Measurements from ENCODE around the gene NTM. TPM values are rescaled to one million over a fixed set of nuclear protein-coding genes. Genes with fewer than 3 reads are reported as not detected.

The NTM gene
- total and polyA plus RNA-seq, 7 donors: 0.07 to 1.1 (median 0.22) TPM; not detected in 2

DNA sequence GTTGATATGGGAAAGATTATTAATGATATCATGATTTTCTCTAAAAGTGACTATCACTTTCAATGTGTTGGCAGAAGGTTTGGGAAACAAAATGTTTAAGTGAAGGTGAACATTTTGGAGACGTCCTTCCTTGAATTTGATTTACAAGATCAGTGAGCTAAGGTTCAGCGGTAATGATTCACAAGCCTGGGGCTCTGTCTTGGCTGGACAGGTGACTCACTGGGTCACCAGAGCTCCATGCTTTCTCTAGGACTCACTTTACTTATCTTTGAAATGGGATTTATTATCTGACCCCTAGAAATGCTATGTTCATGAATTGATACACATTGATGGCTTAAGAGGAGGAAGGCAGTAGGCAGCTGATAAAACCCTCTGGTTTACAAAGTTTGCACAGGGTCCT lies 437.5 kb downstream of the NTM start:
- 69 to 76% (median 71%) methylated on average over 2 of the region's 2 CpGs for WGBS, 3 donors
- no peak for DNase-seq
- intact Hi-C loops (cut with DNase I): no loop called here
- ATAC-seq: no peak
- Histone ChIP-seq H3K4me3 (no peak overlapping the region), H3K36me3 (ENCODE audit: insufficient read depth in 1 of 2, low read depth in 1 of 2) (no peaks in the 10 kb centered on the region), H3K9me3 (no peaks in the 10 kb centered on the region), H3K4me1 (no peaks in the 10 kb centered on the region), H3K27me3 (ENCODE audit: insufficient read depth in 3 of 3, low read length in 2 of 3) (no peaks in the 10 kb centered on the region), H3K27ac (no peak overlapping the region)
- TF ChIP-seq, protein P1, sequence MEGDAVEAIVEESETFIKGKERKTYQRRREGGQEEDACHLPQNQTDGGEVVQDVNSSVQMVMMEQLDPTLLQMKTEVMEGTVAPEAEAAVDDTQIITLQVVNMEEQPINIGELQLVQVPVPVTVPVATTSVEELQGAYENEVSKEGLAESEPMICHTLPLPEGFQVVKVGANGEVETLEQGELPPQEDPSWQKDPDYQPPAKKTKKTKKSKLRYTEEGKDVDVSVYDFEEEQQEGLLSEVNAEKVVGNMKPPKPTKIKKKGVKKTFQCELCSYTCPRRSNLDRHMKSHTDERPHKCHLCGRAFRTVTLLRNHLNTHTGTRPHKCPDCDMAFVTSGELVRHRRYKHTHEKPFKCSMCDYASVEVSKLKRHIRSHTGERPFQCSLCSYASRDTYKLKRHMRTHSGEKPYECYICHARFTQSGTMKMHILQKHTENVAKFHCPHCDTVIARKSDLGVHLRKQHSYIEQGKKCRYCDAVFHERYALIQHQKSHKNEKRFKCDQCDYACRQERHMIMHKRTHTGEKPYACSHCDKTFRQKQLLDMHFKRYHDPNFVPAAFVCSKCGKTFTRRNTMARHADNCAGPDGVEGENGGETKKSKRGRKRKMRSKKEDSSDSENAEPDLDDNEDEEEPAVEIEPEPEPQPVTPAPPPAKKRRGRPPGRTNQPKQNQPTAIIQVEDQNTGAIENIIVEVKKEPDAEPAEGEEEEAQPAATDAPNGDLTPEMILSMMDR (IDR thresholded peaks at IDR 0.05): no peak

DNA sequence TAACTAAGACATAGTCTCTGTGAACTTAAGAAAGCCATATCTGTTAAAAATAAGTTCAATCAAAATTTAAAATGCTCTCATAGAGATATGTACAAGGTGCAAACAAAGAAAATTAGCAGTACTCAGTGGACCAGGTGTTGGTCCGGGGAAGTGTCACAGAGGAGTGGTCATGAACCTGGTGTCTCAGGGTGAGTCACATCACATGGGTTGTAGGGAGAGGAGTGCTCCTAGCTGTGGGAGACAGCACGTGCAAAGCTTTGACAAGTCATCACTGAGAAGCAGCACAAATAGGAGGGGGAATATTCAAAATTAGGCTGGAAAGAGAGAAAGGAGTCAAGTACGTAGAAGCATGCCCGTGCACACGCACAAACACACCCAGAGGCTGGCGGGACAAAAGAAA lies 438.1 kb downstream of the NTM start:
- no peaks in the 10 kb centered on the region for H3K4me1 ChIP-seq
- no peak overlapping the region for H3K4me3 ChIP-seq
- TF ChIP-seq, protein P1 (IDR thresholded peaks at IDR 0.05): no peak
- no peaks in the 10 kb centered on the region for H3K27me3 ChIP-seq (ENCODE audit: insufficient read depth in 3 of 3, low read length in 2 of 3)
- H3K36me3 ChIP-seq (ENCODE audit: insufficient read depth in 1 of 2, low read depth in 1 of 2): no peaks in the 10 kb centered on the region
- intact Hi-C loops (cut with DNase I): no loop called here
- no peak for DNase-seq
- no peaks in the 10 kb centered on the region for H3K9me3 ChIP-seq
- H3K27ac ChIP-seq: no peak overlapping the region
- 70 to 76% (median 72%) methylated on average over 6 of the region's 6 CpGs for WGBS, 3 donors
- ATAC-seq: no peak

DNA sequence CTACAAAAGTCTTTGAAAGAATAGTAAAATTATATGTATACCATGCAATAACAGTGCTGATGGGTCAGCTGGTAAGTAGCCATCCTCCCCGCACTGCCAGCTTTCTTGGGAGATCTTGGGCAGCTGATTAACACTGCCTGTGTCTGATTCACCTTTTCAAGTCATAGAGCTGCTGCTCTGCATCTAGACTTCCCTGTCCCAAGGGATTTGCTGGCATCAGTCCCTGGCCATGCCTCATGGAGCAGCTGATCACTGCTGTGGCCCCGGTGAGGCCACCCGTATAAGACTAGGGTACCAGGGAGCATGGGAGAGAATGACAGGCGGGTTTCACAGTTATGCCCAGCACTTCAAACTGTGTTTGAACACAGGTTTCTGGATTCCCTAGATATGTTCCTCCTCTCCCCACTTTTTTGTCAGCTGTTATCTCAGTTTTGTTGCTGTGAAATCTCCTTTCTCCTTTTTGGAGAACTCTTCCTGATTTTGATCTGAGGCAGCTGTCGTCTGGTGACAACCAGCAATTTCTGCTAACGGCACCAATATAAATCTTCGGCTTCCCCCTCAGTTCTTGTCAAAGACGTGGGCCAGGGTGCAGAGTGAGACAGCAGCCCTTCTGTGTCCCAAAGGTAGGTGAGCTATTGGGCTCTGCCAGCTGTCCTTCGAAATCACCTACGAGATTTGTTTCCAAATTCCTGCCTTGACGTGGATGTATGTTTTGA lies 438.9 kb downstream of the NTM start:
- H3K4me1 ChIP-seq: no peaks in the 10 kb centered on the region
- TF ChIP-seq, protein P1 (IDR thresholded peaks at IDR 0.05): no peak
- intact Hi-C loops (cut with DNase I): no loop called here
- ATAC-seq (no peak), DNase-seq (no peak)
- H3K27ac ChIP-seq: no peak overlapping the region
- H3K4me3 ChIP-seq: no peak overlapping the region
- H3K27me3 ChIP-seq (ENCODE audit: insufficient read depth in 3 of 3, low read length in 2 of 3): no peaks in the 10 kb centered on the region
- WGBS, 3 donors: 32 to 42% (median 35%) methylated on average over 11 of the region's 11 CpGs
- H3K36me3 ChIP-seq (ENCODE audit: insufficient read depth in 1 of 2, low read depth in 1 of 2): no peaks in the 10 kb centered on the region
- no peaks in the 10 kb centered on the region for H3K9me3 ChIP-seq

DNA sequence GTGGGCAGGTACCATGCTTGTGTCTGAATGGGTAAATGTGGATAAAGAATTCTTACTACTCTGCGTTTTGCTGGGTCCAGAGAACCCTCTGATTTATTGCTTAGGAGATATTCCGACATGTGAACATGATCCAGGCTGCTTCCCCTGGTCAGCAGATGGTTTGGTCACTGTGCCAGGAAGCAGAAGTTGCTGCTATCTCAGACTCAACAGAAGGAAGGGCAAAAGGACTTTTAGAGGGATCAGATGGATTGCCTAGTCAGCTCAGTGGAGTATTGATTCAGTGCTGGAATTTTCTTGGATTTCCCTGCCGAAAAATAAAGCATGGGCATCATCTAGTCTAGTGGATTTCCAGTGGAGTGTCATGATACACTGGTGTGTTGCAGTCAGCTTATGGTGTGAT lies 440.1 kb downstream of the NTM start:
- H3K4me3 ChIP-seq: no peak overlapping the region
- no peaks in the 10 kb centered on the region for H3K4me1 ChIP-seq
- no peaks in the 10 kb centered on the region for H3K27me3 ChIP-seq (ENCODE audit: insufficient read depth in 3 of 3, low read length in 2 of 3)
- intact Hi-C loops (cut with DNase I): no loop called here
- H3K27ac ChIP-seq: no peak overlapping the region
- 27 to 31% (median 30%) methylated on average over 3 of the region's 3 CpGs for WGBS, 3 donors
- no peaks in the 10 kb centered on the region for H3K9me3 ChIP-seq
- TF ChIP-seq, protein P1 (IDR thresholded peaks at IDR 0.05): no peak
- H3K36me3 ChIP-seq (ENCODE audit: insufficient read depth in 1 of 2, low read depth in 1 of 2): no peaks in the 10 kb centered on the region
- DNase-seq (no peak), ATAC-seq (no peak)

DNA sequence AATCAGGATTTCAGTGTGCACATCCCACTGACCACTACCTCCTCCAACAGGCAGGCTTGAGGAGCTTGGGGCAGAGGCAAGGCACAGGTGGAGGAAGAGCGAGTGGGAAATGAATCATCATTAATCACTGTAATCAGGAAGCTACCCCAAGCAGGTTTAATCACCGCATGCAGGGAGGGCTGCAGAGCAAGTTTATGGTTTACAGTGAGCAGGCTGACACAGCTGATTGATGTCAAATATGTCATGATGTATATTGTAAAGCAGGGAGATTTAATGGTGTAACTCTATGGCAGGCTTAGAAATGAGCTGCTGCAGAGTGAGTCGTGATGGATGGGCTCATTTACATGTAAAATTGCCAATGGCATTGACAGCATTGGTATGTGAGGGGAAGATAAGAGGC lies 441.0 kb downstream of the NTM start:
- Histone ChIP-seq H3K9me3 (no peaks in the 10 kb centered on the region), H3K27me3 (ENCODE audit: insufficient read depth in 3 of 3, low read length in 2 of 3) (no peaks in the 10 kb centered on the region), H3K4me3 (no peak overlapping the region), H3K4me1 (no peaks in the 10 kb centered on the region), H3K27ac (no peak overlapping the region), H3K36me3 (ENCODE audit: insufficient read depth in 1 of 2, low read depth in 1 of 2) (no peaks in the 10 kb centered on the region)
- WGBS, 3 donors: 44 to 54% (median 49%) methylated on average over 3 of the region's 3 CpGs
- DNase-seq (no peak), ATAC-seq (no peak)
- TF ChIP-seq, protein P1 (IDR thresholded peaks at IDR 0.05): no peak
- intact Hi-C loops (cut with DNase I): no loop called here

Data from psoas muscle (tissue), 8 donors.